Prostate gland (tissue), 2 donors: Measurements from ENCODE around the gene SFT2D3. TPM values are rescaled to one million over a fixed set of nuclear protein-coding genes. Genes with fewer than 3 reads are reported as not detected.

ENCODE experiments used
- DNase-seq: peaks from one replicate; pipeline ENCODE4 v3.0.0-alpha.2; 2019; ENCODE audit warnings: low spot score
- H3K27ac ChIP-seq, 2 donors: fragments of 200-600 bp; sonication (generic); 2 replicates each; pipeline ENCODE4 v1.5.1; 2017 to 2019
- H3K27me3 ChIP-seq: fragments of 200-600 bp; sonication (generic); replicated peaks from 2 replicates; pipeline ENCODE4 v1.5.1; 2019; ENCODE audit not compliant: insufficient read depth
- H3K36me3 ChIP-seq, 2 donors: fragments of 200-600 bp; sonication (generic); 1 replicate in 1 of 2; 2 replicates in 1 of 2; pipeline versions ENCODE4 v1.5.1 to v1.8.1; 2017 to 2019
- H3K4me1 ChIP-seq: fragments of 200-600 bp; sonication (generic); replicated peaks from 2 replicates; pipeline ENCODE4 v1.5.1; 2019
- H3K4me3 ChIP-seq, 2 donors: fragments of 200-600 bp; sonication (generic); 2 replicates each; pipeline ENCODE4 v1.5.1; 2017 to 2019
- H3K9me3 ChIP-seq: fragments of 200-600 bp; sonication (generic); 2 replicates; pipeline ENCODE4 v1.5.1; 2017
- CTCF ChIP-seq, 4 experiments: fragments of 200-600 bp in 2 of 4; fragments of 450-650 bp in 2 of 4; sonication (generic) in 2 of 4; IDR thresholded peaks; 1 replicate in 3 of 4; 2 replicates in 1 of 4; pipeline ENCODE4 v1.5.1; 2016 to 2019; ENCODE audit warnings: antibody characterized with exemption in 4 of 4, mild to moderate bottlenecking in 2 of 4, moderate library complexity in 2 of 4
- POLR2A ChIP-seq: fragments of 450-650 bp; IDR thresholded peaks from one replicate; pipeline ENCODE4 v1.6.1; 2016; ENCODE audit warnings: antibody characterized with exemption, mild to moderate bottlenecking
- POLR2AphosphoS5 ChIP-seq: sonication (generic); formaldehyde crosslinking; IDR thresholded peaks from one replicate; pipeline ENCODE4 v1.6.1; 2017; ENCODE audit warnings: antibody characterized with exemption
- WGBS: methylation state at CpG from one replicate; pipeline ENCODE4 v1.1.5; 2018; 5-methylcytosine and 5-hydroxymethylcytosine counted together
- intact Hi-C: fragments of 100-400 bp; cut with DNase I; formaldehyde crosslinking; loops from one replicate; pipeline ENCODE4 v1.14.2; 2022
- total RNA-seq, 2 donors: library from RNA; depleted of rRNA; stranded (reverse); fragments of >200 nt; gene quantifications; one replicate each; pipeline ENCODE4 v1.1.0, GENCODE V29; 2016

Gene SFT2D3
- total RNA-seq, 2 donors from 2014 or later, result 14.8 to 22.2 TPM

DNA sequence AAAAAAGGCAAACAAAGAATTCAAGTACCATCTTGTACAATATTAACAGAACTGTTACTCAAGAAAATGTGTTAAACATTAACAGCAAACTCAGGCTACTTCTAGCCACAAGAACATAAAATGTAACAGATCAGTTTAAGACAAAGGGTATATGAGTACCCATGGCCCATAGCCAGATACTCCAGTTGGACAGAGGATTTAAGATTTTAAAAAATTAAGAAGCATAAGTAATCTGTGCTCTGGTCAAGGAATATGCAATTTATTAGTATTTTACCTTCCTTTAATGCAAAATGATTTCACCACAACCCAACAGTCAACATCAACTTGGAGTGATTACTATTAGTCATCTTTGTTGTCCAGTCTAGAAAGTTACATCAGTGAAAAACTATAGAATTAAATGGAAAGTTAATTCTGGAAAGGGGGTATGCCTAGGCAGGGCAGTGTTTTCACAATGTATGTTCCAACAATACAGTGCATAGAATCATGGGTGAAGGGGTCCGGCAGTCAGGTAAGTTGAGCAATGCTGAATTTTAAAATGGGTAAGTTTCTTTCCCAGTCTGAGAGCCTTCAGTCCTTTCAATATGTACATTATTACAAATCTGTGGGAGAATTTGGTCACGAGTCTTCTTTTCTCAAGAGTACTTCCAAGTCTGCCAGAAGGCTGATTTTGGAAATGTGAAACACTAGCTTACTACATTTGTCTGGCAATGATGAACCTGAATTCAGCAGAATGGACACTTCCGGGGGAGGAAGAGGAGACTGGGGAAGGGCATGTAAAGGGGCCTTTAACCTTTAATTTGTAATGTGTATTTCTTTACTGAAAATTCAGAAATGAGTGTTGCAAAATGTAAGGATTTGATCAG lies 34.5 kb downstream of the SFT2D3 start:
- DNase-seq, result no peak
- Histone ChIP-seq H3K27me3 (no peaks in the 10 kb centered on the region), H3K36me3 (no peaks in the 10 kb centered on the region), H3K4me3 (no peak overlapping the region), H3K9me3 (no peaks in the 10 kb centered on the region), H3K4me1 (no peaks in the 10 kb centered on the region), H3K27ac (no peak overlapping the region)
- intact Hi-C loops, result no loop called here
- 67% methylated on average over 3 of the region's 3 CpGs for WGBS
- TF ChIP-seq POLR2AphosphoS5 (no peak), CTCF (IDR thresholded peaks at IDR 0.05) (no peak), POLR2A (no peak)

GRCh38 chr2:127737892-127738291 lies 36.6 kb downstream of the SFT2D3 start:
- WGBS, result 85% methylated on average over 1 of the region's 1 CpG

DNA sequence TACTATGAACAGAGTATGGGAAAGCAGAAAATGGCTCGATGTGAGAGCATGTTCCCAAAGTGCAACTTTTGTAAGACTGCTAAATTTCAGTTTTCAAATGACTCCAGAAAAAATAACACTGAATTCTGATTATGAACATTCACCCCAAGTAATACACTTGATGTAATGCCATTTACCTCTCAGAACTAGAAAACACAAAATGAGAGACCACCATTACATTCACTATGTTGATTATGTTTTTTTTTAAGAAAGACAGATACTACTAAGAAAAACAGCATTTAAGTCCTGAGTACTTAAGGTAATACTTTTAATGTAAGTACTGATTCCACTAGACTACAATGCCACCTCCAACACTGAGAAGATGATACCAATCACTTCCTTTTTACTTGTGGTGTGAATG lies 38.5 kb downstream of the SFT2D3 start:
- WGBS, result 96% methylated on average over 1 of the region's 1 CpG

More at GRCh38 chr2:127737892-127738291, 36.6 kb downstream of the SFT2D3 start:
- TF ChIP-seq CTCF (IDR thresholded peaks at IDR 0.05), result no peak
- TF ChIP-seq POLR2A, result no peak
- no peak for TF ChIP-seq POLR2AphosphoS5
- no peak for DNase-seq
- intact Hi-C loops, result no loop called here
- no peak overlapping the region for H3K27ac ChIP-seq
- no peaks in the 10 kb centered on the region for H3K4me1 ChIP-seq
- H3K36me3 ChIP-seq, result peaks cover 0 to 5% of the 10 kb centered on the region in 2 donors
- H3K9me3 ChIP-seq, result no peaks in the 10 kb centered on the region
- no peak overlapping the region for H3K4me3 ChIP-seq
- no peaks in the 10 kb centered on the region for H3K27me3 ChIP-seq

DNA sequence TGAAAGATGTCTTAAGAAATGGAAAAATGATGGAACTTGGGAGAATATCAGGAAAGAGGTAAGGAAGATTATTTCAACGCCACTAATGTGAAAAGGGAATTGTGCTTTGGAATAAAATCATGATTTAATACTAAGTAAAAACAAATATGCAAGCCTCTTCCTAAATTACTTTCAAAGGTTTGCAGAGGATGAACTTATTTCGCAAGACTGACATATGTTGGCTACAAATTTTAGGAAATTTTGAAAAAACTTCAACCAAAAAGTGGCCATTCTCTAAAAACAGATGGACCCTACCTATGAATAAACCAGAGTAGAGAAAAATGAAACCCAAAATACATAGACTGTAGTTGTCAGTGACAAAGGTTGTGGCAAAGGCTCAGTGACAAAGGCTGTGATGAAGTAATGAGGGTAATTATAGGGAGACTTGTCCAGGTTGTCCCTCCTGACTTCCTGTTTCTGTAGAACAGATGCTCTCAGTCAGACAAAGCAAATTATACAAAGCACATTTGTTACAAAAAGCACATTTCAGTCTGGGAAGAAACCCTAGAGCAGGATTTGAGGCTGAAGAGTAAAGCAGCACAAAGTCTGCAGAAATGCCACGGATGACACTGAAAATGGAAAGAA lies 39.5 kb downstream of the SFT2D3 start:
- no peaks in the 10 kb centered on the region for H3K4me1 ChIP-seq
- peaks cover 0 to 5% of the 10 kb centered on the region in 2 donors for H3K36me3 ChIP-seq
- no peak for DNase-seq
- 94% methylated on average over 3 of the region's 3 CpGs for WGBS
- no peaks in the 10 kb centered on the region for H3K9me3 ChIP-seq
- no peak overlapping the region for H3K4me3 ChIP-seq
- H3K27ac ChIP-seq, result no peak overlapping the region
- no peaks in the 10 kb centered on the region for H3K27me3 ChIP-seq
- TF ChIP-seq POLR2AphosphoS5 (no peak), CTCF (IDR thresholded peaks at IDR 0.05) (no peak), POLR2A (no peak)
- intact Hi-C loops, result no loop called here

More for the DNA sequence above, 38.5 kb downstream of the SFT2D3 start:
- Histone ChIP-seq H3K27me3 (no peaks in the 10 kb centered on the region), H3K27ac (no peak overlapping the region), H3K4me1 (no peaks in the 10 kb centered on the region), H3K4me3 (no peak overlapping the region), H3K36me3 (peaks cover 0 to 5% of the 10 kb centered on the region in 2 donors), H3K9me3 (no peaks in the 10 kb centered on the region)
- no peak for TF ChIP-seq POLR2A
- intact Hi-C loops, result no loop called here
- DNase-seq, result no peak

GRCh38 chr2:127743477-127744026 lies 42.3 kb downstream of the SFT2D3 start:
- Histone ChIP-seq H3K36me3 (peaks cover 0 to 5% of the 10 kb centered on the region in 2 donors), H3K27ac (no peak overlapping the region), H3K9me3 (no peaks in the 10 kb centered on the region), H3K27me3 (no peaks in the 10 kb centered on the region), H3K4me1 (no peaks in the 10 kb centered on the region), H3K4me3 (no peak overlapping the region)
- no peak for DNase-seq
- TF ChIP-seq POLR2AphosphoS5 (no peak), POLR2A (no peak), CTCF (IDR thresholded peaks at IDR 0.05) (no peak)
- 65% methylated on average over 3 of the region's 3 CpGs for WGBS
- intact Hi-C loops, result no loop called here
